T-cell (primary cell): ENCODE data around the gene ZBTB3. TPM values are rescaled to one million over a fixed set of nuclear protein-coding genes. Genes with fewer than 3 reads are reported as not detected.

Source experiments
- ATAC-seq, 4 experiments: fragments of 200-7000 bp in 3 of 4; fragments of 150-1000 bp in 1 of 4; cut with Tn5 transposase; replicated peaks in 1 of 4; 1 replicate in 3 of 4; 2 replicates in 1 of 4; pipeline ENCODE4 v1.10.0; 2021; ENCODE audit warnings: moderate library complexity in 3 of 4, mild to moderate bottlenecking in 2 of 4, moderate number of reproducible peaks in 1 of 4
- CTCF ChIA-PET, 2 donors: fragments of 300-600 bp; sonication (Branson Sonifier 250); formaldehyde crosslinking; loops; one replicate each; lab custom pipeline; 2022; ENCODE audit warnings: antibody characterized with exemption in 2 of 2; lab: Charles Lee
- POLR2A ChIA-PET, 2 donors: fragments of 300-600 bp; sonication (Branson Sonifier 250); formaldehyde crosslinking; loops; one replicate each; lab custom pipeline; 2022; ENCODE audit warnings: antibody characterized with exemption in 2 of 2; lab: Charles Lee
- DNase-seq, 35 experiments: peaks; one replicate each; pipeline versions ENCODE4 v3.0.0 to v3.0.0-alpha.2; 2013 to 2023
- H3K27ac ChIP-seq: one replicate; pipeline ENCODE4 v1.5.1; 2013; ENCODE audit warnings: low read length
- H3K27me3 ChIP-seq, 2 experiments: replicated peaks in 1 of 2; 1 replicate in 1 of 2; 2 replicates in 1 of 2; pipeline versions ENCODE4 v1.6.1 to v1.7.0; 2013; ENCODE audit warnings: low read length in 1 of 2, mixed read lengths in 1 of 2; ENCODE audit not compliant: control insufficient read depth in 2 of 2, insufficient read depth in 2 of 2; ENCODE audit errors: extremely low read depth in 1 of 2
- H3K36me3 ChIP-seq, 2 donors: 1 replicate in 1 of 2; 2 replicates in 1 of 2; pipeline versions ENCODE4 v1.6.1 to v1.7.0; 2013; ENCODE audit warnings: low read length in 1 of 2; ENCODE audit not compliant: control insufficient read depth in 2 of 2, insufficient read depth in 1 of 2; ENCODE audit errors: extremely low read depth in 1 of 2
- H3K4me1 ChIP-seq, 2 experiments: 1 replicate in 1 of 2; 2 replicates in 1 of 2; pipeline versions ENCODE4 v1.6.1 to v1.7.0; 2013; ENCODE audit warnings: low read length in 2 of 2, mixed read lengths in 1 of 2; ENCODE audit not compliant: insufficient read depth in 2 of 2, control insufficient read depth in 1 of 2; ENCODE audit errors: extremely low read depth in 1 of 2
- H3K4me3 ChIP-seq, 2 donors: 1 replicate in 1 of 2; 2 replicates in 1 of 2; pipeline versions ENCODE4 v1.5.1 to v1.7.0; 2013; ENCODE audit warnings: mild to moderate bottlenecking in 2 of 2, low read length in 1 of 2, moderate library complexity in 1 of 2; ENCODE audit not compliant: control insufficient read depth in 1 of 2; ENCODE audit errors: extremely low read depth in 1 of 2
- H3K9me3 ChIP-seq: 2 replicates; pipeline ENCODE4 v1.7.0; 2013
- H3K27ac Mint-ChIP-seq, 2 donors: one replicate each; pipeline ENCODE4 v1.8.0; 2020 to 2021; ENCODE audit warnings: mild to moderate bottlenecking in 2 of 2, mixed read lengths in 2 of 2
- H3K27me3 Mint-ChIP-seq, 2 donors: one replicate each; pipeline ENCODE4 v1.8.0; 2021 to 2022; ENCODE audit warnings: mixed read lengths in 2 of 2
- H3K36me3 Mint-ChIP-seq: one replicate; pipeline ENCODE4 v1.8.0; 2021; ENCODE audit warnings: mixed read lengths
- H3K4me1 Mint-ChIP-seq, 3 donors: one replicate each; pipeline ENCODE4 v1.8.0; 2020 to 2022; ENCODE audit warnings: mixed read lengths in 3 of 3, mild to moderate bottlenecking in 1 of 3
- H3K4me3 Mint-ChIP-seq, 3 donors: one replicate each; pipeline ENCODE4 v1.8.0; 2020 to 2022; ENCODE audit warnings: mild to moderate bottlenecking in 3 of 3, mixed read lengths in 3 of 3, moderate library complexity in 3 of 3
- H3K9me3 Mint-ChIP-seq, 3 donors: one replicate each; pipeline ENCODE4 v1.8.0; 2020 to 2022; ENCODE audit warnings: mixed read lengths in 3 of 3
- WGBS: methylation state at CpG from one replicate; pipeline ENCODE4 v1.1.5; 2013; ENCODE audit warnings: missing lambda C conversion rate; ENCODE audit not compliant: insufficient coverage; 5-methylcytosine and 5-hydroxymethylcytosine counted together
- total RNA-seq, 35 experiments: library from RNA in 6 of 35; stranded (reverse) in 6 of 35; fragments of 120-200 nt in 1 of 35; gene quantifications; one replicate each; pipeline versions ENCODE4 v1.2.1 to v1.2.4 and lab custom pipeline; 2013 to 2026

ZBTB3 gene
- total RNA-seq, 5 donors from 2014 or later (not counting 1 experiment from before 2014, with no cell fraction given) = 5.9 to 24.6 (median 22.9) TPM

- Mint-ChIP-seq H3K27ac (peak overlapping the region; percentile 94 to 96), H3K9me3 (no peaks in the 10 kb centered on the region), H3K27me3 (no peaks in the 10 kb centered on the region), H3K4me1 (peaks cover 45 to 52% (median 51%) of the 10 kb centered on the region in 3 donors), H3K4me3 (peak overlapping the region; percentile 83 to 91 (median 86)), H3K36me3 (peaks cover 41% of the 10 kb centered on the region)
- H3K36me3 ChIP-seq = peaks cover 11 to 66% of the 10 kb centered on the region in 2 donors
- peak overlapping the region; percentile 90 to 96 for H3K4me3 ChIP-seq
- CTCF ChIA-PET = interaction anchor here in 1 of 2 donors (1.4 kb wide), 1 partner anchor 22 kb away, joined by 3 read pairs; no protein-coding TSS in a partner anchor
- no peaks in the 10 kb centered on the region for H3K27me3 ChIP-seq
- ATAC-seq (peak in 2 of 4 experiments; percentile 0 to 16), DNase-seq (peak in 2 of 35 experiments; percentile 20 to 26)
- POLR2A ChIA-PET = interaction anchor here in 1 of 2 donors (1.0 kb wide), 1 partner anchor 12 kb away, joined by 3 read pairs; no protein-coding TSS in a partner anchor
- H3K9me3 ChIP-seq = no peaks in the 10 kb centered on the region
- WGBS = 33% methylated on average over 6 of the region's 11 CpGs
- peak overlapping the region; percentile 69 for H3K27ac ChIP-seq
- peaks cover 15 to 49% of the 10 kb centered on the region in 2 experiments for H3K4me1 ChIP-seq
Observed at GRCh38 chr11:62792202-62792575, 38.2 kb upstream of the ZBTB3 start.

DNA sequence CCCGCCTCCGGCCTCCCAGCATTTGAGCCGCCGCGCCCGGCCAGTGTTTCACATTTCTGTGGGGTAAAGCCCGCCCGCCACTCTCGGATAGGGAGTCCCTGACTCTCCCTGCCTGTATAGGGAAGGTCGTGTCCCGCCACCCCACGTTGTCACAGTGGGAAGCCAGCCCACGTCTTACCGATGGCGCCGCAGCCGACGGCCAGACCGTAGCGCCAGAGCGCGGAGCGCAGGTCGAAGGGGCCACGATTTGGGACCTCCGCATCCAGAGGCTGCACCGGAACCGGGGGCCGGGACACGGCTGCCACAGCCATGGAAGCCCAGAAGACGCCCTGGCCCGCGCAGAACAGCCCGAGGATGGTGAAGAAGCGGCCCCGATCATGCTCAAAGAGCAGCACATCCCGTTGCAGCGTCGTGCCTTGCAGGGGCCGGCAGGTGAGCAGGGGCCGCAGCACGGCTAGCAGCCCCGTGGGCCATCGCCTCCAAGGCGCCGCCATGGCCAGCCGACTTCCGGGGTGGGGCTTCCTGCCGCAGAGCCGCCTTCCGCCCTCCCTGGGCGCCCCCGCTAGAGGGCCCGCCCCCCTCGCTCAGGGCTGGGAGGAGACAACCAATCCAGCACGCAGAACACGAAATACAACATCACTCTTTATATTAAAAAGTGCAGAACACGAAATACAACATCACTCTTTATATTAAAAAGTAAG is 37.7 kb upstream of the ZBTB3 start, which contains the start of gene TMEM223:
TSS of gene TMEM223 (minus strand) at position 506 of the 701 bp plus-strand sequence. CDS start at position 494, 12 bp downstream.
- Histone ChIP-seq H3K27me3 (no peaks in the 10 kb centered on the region), H3K27ac (peak within 1 kb of the TSS; percentile 69), H3K9me3 (no peaks in the 10 kb centered on the region), H3K4me3 (peak within 1 kb of the TSS; percentile 90 to 96), H3K36me3 (peaks cover 11 to 62% of the 10 kb centered on the region in 2 donors), H3K4me1 (peaks cover 15 to 49% of the 10 kb centered on the region in 2 experiments)
- no peaks in the 10 kb centered on the region for H3K27me3 Mint-ChIP-seq
- peak within 1 kb of the TSS; percentile 83 to 91 (median 86) for H3K4me3 Mint-ChIP-seq
- peak; percentile 77 to 80 (median 78) for ATAC-seq
- H3K4me1 Mint-ChIP-seq = peaks cover 45 to 52% (median 51%) of the 10 kb centered on the region in 3 donors
- peak within 1 kb of the TSS; percentile 94 to 96 for H3K27ac Mint-ChIP-seq
- DNase-seq = peak; percentile 75 to 93 (median 87)
- WGBS = under 1% methylated on average over 53 of the region's 58 CpGs
- H3K9me3 Mint-ChIP-seq = no peaks in the 10 kb centered on the region
- peaks cover 39% of the 10 kb centered on the region for H3K36me3 Mint-ChIP-seq
- CTCF ChIA-PET = interaction anchor here (0.6 to 1.4 kb wide), 3 partner anchors 21 to 151 kb away, joined by 3 read pairs; no protein-coding TSS in a partner anchor
- POLR2A ChIA-PET = interaction anchor here (0.6 to 1.0 kb wide), 3 partner anchors 13 to 1892 kb away, joined by 3 read pairs; no protein-coding TSS in a partner anchor

DNA sequence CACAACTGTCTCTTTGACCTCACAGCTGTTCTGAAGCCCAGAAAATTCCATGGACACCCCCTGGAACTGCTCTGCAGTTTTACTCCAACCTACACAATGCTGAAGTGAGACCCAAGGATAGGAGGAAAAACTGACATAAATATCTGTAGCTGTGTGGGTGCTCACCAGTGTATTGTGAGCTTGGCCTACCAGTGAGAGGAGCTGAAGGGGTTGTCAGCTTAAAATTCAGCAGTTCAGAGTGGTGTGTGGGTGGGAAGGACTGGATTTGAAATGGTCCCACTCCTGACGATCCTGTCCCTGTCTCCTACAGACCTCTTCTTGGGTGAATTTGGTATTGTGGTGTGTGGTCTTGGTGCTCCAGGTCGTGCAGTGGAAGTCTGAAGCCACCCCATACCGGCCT is 35.6 kb upstream of the ZBTB3 start:
- Histone ChIP-seq H3K4me1 (peaks cover 21 to 58% of the 10 kb centered on the region in 2 experiments), H3K27ac (no peak overlapping the region), H3K4me3 (no peak overlapping the region), H3K36me3 (peaks cover 4 to 42% of the 10 kb centered on the region in 2 donors), H3K27me3 (no peaks in the 10 kb centered on the region), H3K9me3 (no peaks in the 10 kb centered on the region)
- Mint-ChIP-seq H3K27ac (peak overlapping the region; percentile 76 to 96), H3K4me3 (peak overlapping the region; percentile 91 to 93 (median 91)), H3K27me3 (no peaks in the 10 kb centered on the region), H3K36me3 (peaks cover 23% of the 10 kb centered on the region), H3K9me3 (no peaks in the 10 kb centered on the region), H3K4me1 (peaks cover 50 to 57% (median 54%) of the 10 kb centered on the region in 3 donors)
- WGBS = 90% methylated on average over 2 of the region's 3 CpGs
- DNase-seq = no peak
- POLR2A ChIA-PET = interaction anchor here (0.6 to 4.0 kb wide), 4 partner anchors 35 to 66 kb away, joined by 3 to 23 read pairs (median 8); partner anchors contain the start of gene ZBTB3 (in 1 of the 2)
- CTCF ChIA-PET = interaction anchor here (0.6 to 0.7 kb wide), 3 partner anchors 19 to 385 kb away, joined by 3 to 8 read pairs (median 5); partner anchors contain the start of gene TAF6L (in 1 of the 2)
- no peak for ATAC-seq

- no peak overlapping the region for H3K4me3 ChIP-seq
- H3K27ac ChIP-seq = no peak overlapping the region
- no peak for ATAC-seq
Observed at GRCh38 chr11:62788991-62789390, 35.0 kb upstream of the ZBTB3 start.

DNA sequence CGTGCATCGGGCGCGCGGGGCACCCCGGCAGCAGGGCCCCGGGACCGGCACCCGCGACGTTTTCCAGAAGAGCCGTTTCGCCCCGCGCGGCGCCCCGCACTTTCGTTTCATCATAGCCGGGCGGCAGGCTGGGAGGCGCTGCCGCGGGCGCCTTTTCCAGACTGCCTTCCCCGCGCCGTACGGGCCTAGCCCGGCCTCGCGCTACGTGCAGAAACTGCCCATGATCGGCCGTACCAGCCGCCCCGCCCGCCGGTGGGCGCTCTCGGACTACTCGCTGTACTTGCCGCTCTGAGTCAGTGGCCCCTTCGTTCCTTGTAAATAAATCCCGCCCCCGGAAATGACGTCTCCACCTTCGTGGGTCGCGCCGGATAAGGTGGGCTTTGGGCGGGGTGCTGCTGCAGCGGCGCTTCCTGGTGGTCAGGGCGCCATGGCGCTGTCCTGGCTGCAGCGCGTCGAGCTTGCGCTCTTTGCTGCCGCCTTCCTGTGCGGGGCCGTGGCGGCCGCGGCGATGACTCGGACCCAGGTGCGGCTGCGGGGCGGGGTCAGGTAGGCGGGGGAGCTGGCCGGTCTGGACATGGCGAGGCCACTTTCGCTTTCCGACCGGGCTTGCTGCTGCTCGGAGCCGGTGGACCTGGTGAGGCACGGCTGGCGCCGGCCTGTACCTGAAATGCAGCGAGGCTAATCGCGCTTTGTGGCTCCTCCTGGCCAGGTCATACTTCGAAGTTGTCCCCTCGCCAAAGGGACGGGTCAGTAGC is 33.2 kb upstream of the ZBTB3 start, which contains the start of gene TMEM179B:
TSS of gene TMEM179B (plus strand) at position 398 of the 755 bp plus-strand sequence. CDS start at position 428, 30 bp downstream.
- H3K4me3 Mint-ChIP-seq = peak within 1 kb of the TSS; percentile 91 to 93 (median 91)
- H3K4me1 Mint-ChIP-seq = peaks cover 37 to 49% (median 46%) of the 10 kb centered on the region in 3 donors
- H3K9me3 Mint-ChIP-seq = no peaks in the 10 kb centered on the region
- peaks cover 7 to 27% of the 10 kb centered on the region in 2 donors for H3K36me3 ChIP-seq
- H3K4me3 ChIP-seq = peak within 1 kb of the TSS; percentile 85 to 96
- H3K4me1 ChIP-seq = peaks cover 15 to 48% of the 10 kb centered on the region in 2 experiments
- ChIA-PET POLR2A (interaction anchor here (1.0 to 4.0 kb wide), 8 partner anchors 9 to 122 kb away, joined by 3 to 23 read pairs (median 5); partner anchors contain the start of genes C11orf98 (in 1 of the 2), CSKMT (in 1 of the 2), HNRNPUL2 (in 1 of the 2) and STX5 (in 1 of the 2)), CTCF (interaction anchor here (0.6 to 3.4 kb wide), 19 partner anchors 13 to 362 kb away, joined by 3 to 32 read pairs (median 5); partner anchors contain the start of genes ZBTB3 (in 2 of the 2), HNRNPUL2 (in 1 of the 2), NXF1 (in 1 of the 2) and SLC3A2 (in 1 of the 2))
- H3K27me3 ChIP-seq = no peaks in the 10 kb centered on the region
- DNase-seq = peak; percentile 93 to 100 (median 97)
- H3K27ac Mint-ChIP-seq = peak within 1 kb of the TSS; percentile 95 to 96
- no peaks in the 10 kb centered on the region for H3K9me3 ChIP-seq
- whole genome bisulfite sequencing = under 1% methylated on average over 88 of the region's 88 CpGs
- peak within 1 kb of the TSS; percentile 77 for H3K27ac ChIP-seq
- peaks cover 18% of the 10 kb centered on the region for H3K36me3 Mint-ChIP-seq
- no peaks in the 10 kb centered on the region for H3K27me3 Mint-ChIP-seq
- ATAC-seq = peak; percentile 70 to 78 (median 74)

More at GRCh38 chr11:62788991-62789390, 35.0 kb upstream of the ZBTB3 start:
- WGBS = 71% methylated on average over 1 of the region's 5 CpGs
- ChIA-PET CTCF (interaction anchor here (0.6 to 1.2 kb wide), 3 partner anchors 59 to 73 kb away, joined by 3 to 9 read pairs (median 4); no protein-coding TSS in a partner anchor), POLR2A (interaction anchor here (0.6 to 4.0 kb wide), 5 partner anchors 10 to 66 kb away, joined by 3 to 23 read pairs (median 3); partner anchors contain the start of gene TAF6L (in 1 of the 2))
- Mint-ChIP-seq H3K4me1 (peaks cover 45 to 55% (median 51%) of the 10 kb centered on the region in 3 donors), H3K27me3 (no peaks in the 10 kb centered on the region), H3K4me3 (peak overlapping the region; percentile 91 to 93 (median 91)), H3K27ac (peak overlapping the region; percentile 94 to 96), H3K36me3 (peaks cover 18% of the 10 kb centered on the region), H3K9me3 (no peaks in the 10 kb centered on the region)
- H3K36me3 ChIP-seq = peaks cover 4 to 36% of the 10 kb centered on the region in 2 donors
- no peak for DNase-seq
- H3K9me3 ChIP-seq = no peaks in the 10 kb centered on the region
- no peaks in the 10 kb centered on the region for H3K27me3 ChIP-seq
- peaks cover 21 to 58% of the 10 kb centered on the region in 2 experiments for H3K4me1 ChIP-seq
